Inflammatory macrophage (primary cell): Measurements from ENCODE around the gene XCL1.
"Not testable (repeated sequence)": the region's sequence is repeated elsewhere in the genome, so short reads cannot be mapped to it uniquely, and the experiment has no call there.

Experiments
- DNase-seq, 2 donors: peaks; one replicate each; pipeline ENCODE4 v3.0.0-alpha.2; 2020 to 2022

The XCL1 gene

DNA sequence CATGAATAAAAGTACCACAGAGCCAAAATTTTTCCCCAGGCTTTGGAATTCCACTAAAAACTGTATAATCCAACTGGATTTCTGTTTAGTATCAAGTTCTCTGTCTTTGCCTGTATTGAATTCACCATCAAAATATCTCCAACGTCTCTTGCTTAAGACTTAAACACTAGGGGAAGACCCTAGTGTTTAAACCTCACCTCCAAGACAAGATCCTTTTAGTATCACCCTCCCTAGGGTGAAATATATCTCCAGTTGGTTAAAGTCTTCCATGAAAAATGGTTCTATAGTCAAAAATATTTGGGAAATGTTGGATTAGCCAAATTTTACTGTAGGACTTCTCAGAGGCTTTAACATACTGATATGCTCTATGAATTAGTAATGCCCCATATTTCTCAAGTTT is 8.1 kb upstream of the XCL1 start:
- DNase-seq = no peak

DNA sequence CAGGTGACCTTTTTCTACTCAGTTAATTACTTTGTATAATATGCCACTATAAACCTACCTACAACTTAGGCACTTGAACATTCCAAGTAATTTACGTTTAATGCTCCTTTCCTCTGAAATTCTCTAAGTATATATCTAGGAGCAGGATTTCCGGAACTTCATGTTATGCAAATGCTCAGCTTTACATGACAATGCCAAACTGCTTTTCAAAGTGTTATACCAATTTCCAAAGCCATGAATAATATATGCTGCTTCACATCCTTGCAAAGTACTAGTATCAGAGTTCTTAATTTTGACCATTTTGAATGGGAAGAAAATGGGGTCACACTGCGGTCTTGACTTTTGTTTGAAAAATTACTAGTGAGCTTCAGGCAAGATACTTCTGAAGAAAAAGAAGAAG is 5.8 kb upstream of the XCL1 start:
- DNase-seq = no peak

DNA sequence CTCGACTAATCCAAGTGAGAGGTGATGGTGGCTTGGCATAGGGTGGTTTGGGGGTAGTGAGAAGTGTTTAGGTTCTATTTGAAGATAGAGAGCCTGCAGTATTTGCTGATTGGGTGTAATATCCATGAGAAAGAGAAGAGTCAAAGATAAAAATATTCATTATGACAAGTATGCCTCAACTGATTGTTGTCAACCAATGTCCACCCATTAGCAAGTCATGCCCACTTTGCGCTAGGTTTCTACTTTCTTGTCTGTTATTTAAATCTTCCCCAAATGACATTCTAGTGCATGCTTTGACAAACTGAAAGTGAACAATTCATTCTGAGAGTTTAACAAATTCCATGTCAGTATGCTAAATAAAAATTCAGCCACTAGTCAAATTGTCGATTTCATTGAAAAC is 3.8 kb upstream of the XCL1 start:
- no peak for DNase-seq

DNA sequence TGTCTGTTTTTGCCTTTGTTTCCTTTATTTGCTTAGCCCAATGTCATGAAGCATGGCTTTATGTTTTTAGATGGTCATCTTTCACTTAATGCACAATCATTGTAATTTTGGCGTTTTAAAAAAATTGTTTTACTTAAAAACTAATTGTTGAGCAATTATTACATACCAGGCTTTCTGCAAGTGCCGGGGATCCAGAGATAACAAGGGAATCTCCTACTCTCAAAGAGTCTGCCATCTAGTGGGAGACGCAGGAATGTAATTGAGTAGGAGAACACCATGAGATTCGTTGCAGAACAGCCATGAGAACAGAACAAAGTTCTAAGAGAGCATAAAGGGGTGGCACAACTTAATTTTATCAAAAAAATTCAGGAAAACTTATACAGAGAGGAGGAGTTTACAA is 2.2 kb upstream of the XCL1 start:
- peak; percentile 58 to 60 for DNase-seq

- DNase-seq = not testable (repeated sequence)
Observed at GRCh38 chr1:168578531-168579185, 2.3 kb downstream of the XCL1 start.

GRCh38 chr1:168580290-168580689 is 3.9 kb downstream of the XCL1 start:
- DNase-seq = not testable (repeated sequence)

- not testable (repeated sequence) for DNase-seq
Observed at GRCh38 chr1:168580991-168581390, 4.6 kb downstream of the XCL1 start.

DNA sequence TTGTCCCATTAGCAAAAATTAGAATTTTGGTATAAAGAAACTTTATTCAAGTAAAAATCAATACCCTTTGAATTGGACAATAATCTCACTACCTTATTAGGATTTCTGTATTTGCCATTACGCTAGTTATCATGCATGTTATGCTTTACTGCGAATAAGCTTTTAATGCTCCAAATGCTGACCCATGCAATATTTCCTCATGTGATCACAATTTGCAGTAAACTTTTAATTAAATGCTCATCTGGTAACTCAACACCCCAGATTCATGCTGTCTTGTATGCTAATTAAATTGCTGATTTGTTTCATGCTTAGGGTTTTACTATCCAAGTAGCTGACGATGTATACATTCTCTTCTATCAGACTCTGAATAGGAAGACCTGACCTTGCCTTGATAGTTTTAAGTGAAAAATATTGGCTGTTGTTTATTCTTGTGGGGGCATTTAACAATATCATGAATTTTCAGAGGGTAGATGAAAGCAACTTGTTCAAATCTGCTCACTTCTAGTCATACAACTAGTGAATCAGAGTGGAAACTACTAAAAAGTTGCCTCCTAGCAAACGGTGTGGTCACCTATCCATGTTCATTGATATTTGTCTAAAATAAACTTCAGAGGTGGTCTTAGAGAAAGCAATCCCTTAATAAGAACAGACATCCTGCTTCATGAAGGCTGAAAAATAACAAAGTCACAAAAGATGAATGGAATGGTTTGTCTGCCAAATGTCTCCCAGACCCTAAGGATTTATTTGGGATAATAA is 5.6 kb downstream of the XCL1 start:
- no peak for DNase-seq

- DNase-seq = no peak
Observed at GRCh38 chr1:168582688-168583336, 6.4 kb downstream of the XCL1 start.

GRCh38 chr1:168583571-168583970 is 7.2 kb downstream of the XCL1 start:
- no peak for DNase-seq

GRCh38 chr1:168585191-168585590 is 8.8 kb downstream of the XCL1 start:
- no peak for DNase-seq

- DNase-seq = no peak
Observed at GRCh38 chr1:168585937-168586336, 9.5 kb downstream of the XCL1 start.

GRCh38 chr1:168589167-168589566 is 12.8 kb downstream of the XCL1 start:
- no peak for DNase-seq

GRCh38 chr1:168591066-168591465 is 14.7 kb downstream of the XCL1 start:
- no peak for DNase-seq

DNA sequence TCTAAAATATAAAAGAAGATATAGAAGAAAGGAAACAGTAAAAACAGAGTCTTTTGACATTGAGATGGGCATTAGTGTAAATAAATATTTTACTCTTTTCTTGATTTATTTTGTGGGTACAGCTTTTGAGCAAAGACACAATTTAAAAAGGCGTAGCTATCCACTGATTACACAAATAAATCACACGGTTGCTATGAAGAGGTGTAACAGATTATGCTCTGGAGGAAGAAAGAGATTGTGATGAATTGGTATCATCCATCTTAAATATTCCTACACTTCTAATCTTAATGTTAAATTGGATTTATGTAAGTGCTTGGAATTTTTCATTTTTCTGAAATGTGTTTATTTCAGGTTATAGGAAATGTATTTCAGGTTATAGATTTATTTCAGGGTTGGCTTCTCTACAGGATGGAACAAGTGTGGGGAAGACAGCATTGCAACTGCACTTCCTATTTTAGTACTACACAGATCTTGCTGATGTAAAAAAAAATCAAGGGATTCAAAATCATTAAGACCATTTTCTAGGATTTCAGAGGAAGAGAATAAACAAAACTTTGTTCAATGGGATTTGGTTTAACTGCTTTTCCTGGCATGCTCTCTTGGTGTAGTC is 15.3 kb downstream of the XCL1 start:
- DNase-seq = no peak

DNA sequence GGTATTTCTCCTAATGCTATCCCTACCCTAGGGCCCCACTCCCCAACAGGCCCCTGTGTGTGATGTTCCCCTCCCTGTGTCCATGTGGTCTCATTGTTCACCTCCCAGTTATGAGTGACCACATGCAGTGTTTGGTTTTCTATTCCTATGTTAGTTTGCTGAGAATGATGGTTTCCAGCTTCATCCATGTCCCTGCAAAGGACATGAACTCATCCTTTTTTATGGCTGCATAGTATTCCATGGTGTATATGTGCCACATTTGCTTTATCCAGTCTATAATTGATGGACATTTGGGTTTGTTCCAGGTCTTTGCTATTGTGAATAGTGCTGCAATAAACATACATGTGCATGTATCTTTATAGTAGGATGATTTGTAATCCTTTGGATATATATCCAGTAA is 19.0 kb downstream of the XCL1 start:
- DNase-seq = not testable (repeated sequence)

- DNase-seq = no peak
Observed at GRCh38 chr1:168598125-168598524, 21.7 kb downstream of the XCL1 start.

GRCh38 chr1:168598892-168599291 is 22.5 kb downstream of the XCL1 start:
- DNase-seq = no peak

DNA sequence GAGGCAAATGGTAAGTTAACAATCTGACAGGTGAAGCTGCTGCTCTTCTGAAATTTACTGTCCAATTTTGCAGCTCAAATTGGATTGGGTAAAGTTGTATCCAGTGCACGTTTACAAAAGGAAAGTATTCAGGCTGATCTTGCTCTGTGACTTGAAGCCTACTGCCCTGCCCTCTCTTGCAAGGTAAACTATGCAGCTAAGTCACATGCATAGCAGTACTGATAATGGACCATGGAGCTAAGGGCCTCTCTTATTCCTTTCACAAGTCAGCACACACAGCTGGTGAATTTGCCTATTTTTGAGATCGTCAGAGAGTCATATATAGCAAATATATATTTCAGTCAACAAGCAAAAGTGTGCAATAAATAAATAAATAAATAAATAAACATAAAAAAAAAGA is 23.2 kb downstream of the XCL1 start:
- DNase-seq = no peak

DNA sequence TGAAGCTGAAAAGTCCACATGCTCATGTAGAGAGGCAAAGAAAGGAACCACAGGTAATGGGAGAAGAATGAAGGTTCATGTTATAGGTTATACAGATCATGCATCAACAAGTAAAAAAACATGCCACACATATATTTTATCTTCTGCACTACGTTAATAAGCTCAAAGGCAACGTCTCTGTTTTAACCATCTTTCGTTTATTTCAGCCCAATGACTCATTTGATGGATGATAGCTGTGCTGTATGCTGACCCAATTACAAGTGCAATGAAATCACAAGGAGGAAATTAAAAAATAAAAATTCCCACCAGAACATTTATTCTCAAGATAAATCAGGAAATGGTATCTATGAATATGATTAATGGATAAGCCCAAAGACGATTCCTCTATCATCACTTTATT is 24.6 kb downstream of the XCL1 start:
- DNase-seq = no peak

- DNase-seq = peak; percentile 46 to 70
Observed at GRCh38 chr1:168603501-168604110, 27.2 kb downstream of the XCL1 start.

DNA sequence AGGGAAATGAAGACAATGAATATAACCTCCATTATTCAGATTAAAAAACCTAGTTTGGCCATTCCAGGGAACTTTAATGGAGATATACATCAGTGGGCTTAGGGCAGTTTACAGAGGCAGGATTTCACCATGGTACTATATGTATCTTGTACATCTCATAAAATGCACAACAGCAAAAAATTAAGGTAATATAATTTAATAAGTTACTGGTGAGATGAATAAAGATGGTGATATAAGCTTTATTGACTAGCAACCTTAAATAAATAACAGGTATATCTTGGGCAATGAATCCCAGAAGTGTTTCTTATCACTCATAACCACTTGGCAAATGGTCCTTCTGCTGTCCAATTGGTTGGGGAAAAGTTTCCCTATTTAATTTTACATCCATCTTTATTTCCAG is 29.0 kb downstream of the XCL1 start:
- no peak for DNase-seq

GRCh38 chr1:168606096-168606495 is 29.7 kb downstream of the XCL1 start:
- no peak for DNase-seq
